ENCODE measurements around the gene LRP11. TPM values are rescaled to one million over a fixed set of nuclear protein-coding genes. Genes with fewer than 3 reads are reported as not detected.
A peak's percentile ranks its signal among the peaks of the same experiment; 100 is the strongest.

The LRP11 gene
- total and polyA plus RNA-seq, 2 of the 13 experiments (the other 11 are each of a cell fraction or from before 2014, with no cell fraction given): 32.4 to 48.9 TPM

DNA sequence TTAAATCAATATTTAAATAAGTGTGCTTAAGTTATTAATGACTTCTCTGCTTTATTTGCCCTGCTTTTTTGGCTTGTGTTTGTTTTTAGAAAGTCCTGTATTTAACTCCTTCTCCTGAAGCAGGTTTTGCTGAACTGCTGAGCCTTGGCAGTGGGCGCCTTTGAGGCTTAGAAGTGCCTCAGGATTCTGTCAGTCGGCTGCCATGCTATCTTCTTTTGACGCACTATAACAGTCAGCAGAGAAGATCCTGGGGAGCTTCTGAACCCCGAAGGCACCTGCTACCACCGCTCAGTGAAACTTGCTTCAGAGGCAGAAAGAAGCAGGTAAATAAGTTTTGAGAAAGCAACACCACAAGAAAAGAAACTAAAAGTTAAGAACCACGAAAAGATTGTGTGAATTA, 92.2 kb downstream of the LRP11 start (continued):
- TF ChIP-seq DZIP1 (CRISPR knock-in tag; IDR thresholded peaks at IDR 0.05): no peak

GRCh38 chr6:149771185-149771584, 93.0 kb downstream of the LRP11 start:
- no peak for FAIRE-seq
- POLR2A ChIA-PET: interaction anchor here (1.3 kb wide), 1 partner anchor 17 kb away, joined by 3 read pairs; no protein-coding TSS in a partner anchor

DNA sequence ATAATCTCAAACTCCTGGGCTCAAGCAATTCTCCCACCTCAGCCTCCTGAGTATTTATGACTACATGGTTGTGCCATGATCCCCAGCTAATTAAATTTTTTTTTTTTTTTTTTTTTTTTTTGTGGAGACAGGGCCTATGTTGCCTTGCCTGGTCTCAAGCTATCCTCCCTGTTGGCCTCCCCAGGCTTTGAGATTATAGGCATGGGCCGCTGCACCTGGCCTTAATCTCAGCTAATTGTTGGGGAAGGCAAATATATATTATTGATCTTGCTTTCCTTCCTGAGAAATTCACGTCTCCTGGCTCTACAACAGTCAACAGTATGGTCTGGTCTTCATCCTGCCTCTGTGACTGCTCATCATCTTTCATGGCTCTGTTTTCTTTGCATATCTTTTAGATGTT, 94.5 kb downstream of the LRP11 start:
- H4K20me1 ChIP-seq (ENCODE audit: insufficient read depth, low read length): no peaks in the 10 kb centered on the region
- no peak overlapping the region for H3K4me3 ChIP-seq (replicated peaks in 1 of 3; ENCODE audit: insufficient read depth in 1 of 3, low read depth in 2 of 3, low read length in 3 of 3)
- intact Hi-C loops (cut with micrococcal nuclease; ENCODE audit: unreplicated experiment): no loop called here
- in situ Hi-C loops (cut with HindIII; ENCODE audit: extremely low pct_ligation_motif_present, low pct_unique_long_range_greater_than_20kb): no loop called here
- DNase-seq (ENCODE audit: low spot score) (no peak), ATAC-seq (no peak; the same call in 2 of the 3 replicates), FAIRE-seq (no peak)
- peaks cover 35% of the 10 kb centered on the region for H3K79me2 ChIP-seq (ENCODE audit: insufficient read depth, low read length)
- ChIA-PET POLR2A (interaction anchor here (0.7 to 3.4 kb wide), 4 partner anchors 16 to 49 kb away, joined by 3 to 18 read pairs (median 4); partner anchors contain the start of gene PCMT1), CTCF (ENCODE audit: low intra/inter-chr PET ratio, low total read pairs) (no interaction called here)
- H3K27me3 ChIP-seq (ENCODE audit: control insufficient read depth in 1 of 2, insufficient read depth in 2 of 2, low read length in 2 of 2): no peaks in the 10 kb centered on the region
- 79% methylated on average over 2 of the region's 2 CpGs for WGBS (ENCODE audit: low lambda C conversion rate)
- H3K4me2 ChIP-seq (ENCODE audit: low read depth, low read length): no peak overlapping the region
- H3K9ac ChIP-seq (ENCODE audit: insufficient read depth, low read depth, low read length): no peak overlapping the region
- H2AFZ ChIP-seq (ENCODE audit: low read length): no peak overlapping the region
- no peaks in the 10 kb centered on the region for H3K4me1 ChIP-seq (ENCODE audit: insufficient read depth, low read length)
- no TSS peak for BruUV-seq (replicated peaks)
- 0 out of 2 replicates have a peak, but pooled peaks cover 5% of the 10 kb centered on the region for H3K9me3 ChIP-seq (ENCODE audit: low read length)
- H3K36me3 ChIP-seq (replicated peaks in 1 of 2; ENCODE audit: control insufficient read depth in 1 of 2, insufficient read depth in 2 of 2, low read length in 2 of 2): peaks cover 14 to 59% of the 10 kb centered on the region in 2 experiments
- H3K27ac ChIP-seq (ENCODE audit: extremely low read length, insufficient read depth, low read length): no peak overlapping the region
- no peak for TF ChIP-seq ZNF530 (CRISPR knock-in tag; IDR thresholded peaks at IDR 0.05; ENCODE audit: low read depth)
- TF ChIP-seq AGO1 (IDR thresholded peaks at IDR 0.05; ENCODE audit: low read depth, low read length, poor library complexity, severe bottlenecking): no peak
- no peak for TF ChIP-seq CBX5 (CRISPR knock-in tag; IDR thresholded peaks at IDR 0.05; ENCODE audit: borderline replicate concordance)
- no peak for TF ChIP-seq ZNF354B (CRISPR knock-in tag; IDR thresholded peaks at IDR 0.05)
- TF ChIP-seq NFRKB (IDR thresholded peaks at IDR 0.05): no peak
- no peak for TF ChIP-seq ZNF44 (CRISPR knock-in tag; IDR thresholded peaks at IDR 0.05)
- no peak for TF ChIP-seq SP1 (IDR thresholded peaks at IDR 0.05)
- no peak for TF ChIP-seq SP1 (CRISPR knock-in tag; IDR thresholded peaks at IDR 0.05)
- TF ChIP-seq SAFB2 (CRISPR knock-in tag; IDR thresholded peaks at IDR 0.05; ENCODE audit: borderline replicate concordance, low read depth): no peak
- no peak for TF ChIP-seq DMTF1 (CRISPR knock-in tag; IDR thresholded peaks at IDR 0.05)

More at GRCh38 chr6:149771185-149771584, 93.0 kb downstream of the LRP11 start:
- CTCF ChIA-PET (ENCODE audit: low intra/inter-chr PET ratio, low total read pairs): no interaction called here
- Histone ChIP-seq H3K4me2 (ENCODE audit: low read depth, low read length) (no peak overlapping the region), H3K9ac (ENCODE audit: insufficient read depth, low read depth, low read length) (no peak overlapping the region), H3K9me3 (ENCODE audit: low read length) (0 out of 2 replicates have a peak, but pooled peaks cover 2% of the 10 kb centered on the region), H3K27me3 (ENCODE audit: control insufficient read depth in 1 of 2, insufficient read depth in 2 of 2, low read length in 2 of 2) (no peaks in the 10 kb centered on the region), H3K4me1 (ENCODE audit: insufficient read depth, low read length) (no peaks in the 10 kb centered on the region), H3K36me3 (replicated peaks in 1 of 2; ENCODE audit: control insufficient read depth in 1 of 2, insufficient read depth in 2 of 2, low read length in 2 of 2) (peaks cover 15 to 63% of the 10 kb centered on the region in 2 experiments), H4K20me1 (ENCODE audit: insufficient read depth, low read length) (no peaks in the 10 kb centered on the region), H2AFZ (ENCODE audit: low read length) (no peak overlapping the region), H3K27ac (ENCODE audit: extremely low read length, insufficient read depth, low read length) (no peak overlapping the region), H3K4me3 (replicated peaks in 1 of 3; ENCODE audit: insufficient read depth in 1 of 3, low read depth in 2 of 3, low read length in 3 of 3) (no peak overlapping the region), H3K79me2 (ENCODE audit: insufficient read depth, low read length) (peaks cover 32% of the 10 kb centered on the region)
- in situ Hi-C loops (cut with HindIII; ENCODE audit: extremely low pct_ligation_motif_present, low pct_unique_long_range_greater_than_20kb): no loop called here
- no peak for TF ChIP-seq HMG20A (CRISPR knock-in tag; IDR thresholded peaks at IDR 0.05; ENCODE audit: borderline replicate concordance)
- TF ChIP-seq MAFK (conservative IDR thresholded peaks at IDR 0.05 in 1 of 2, IDR thresholded peaks at IDR 0.05 in 1 of 2; ENCODE audit: low read length in 2 of 2): peak in 1 of 2 experiments; percentile 51; a peak in 1 of 4 replicates
- DNase-seq (ENCODE audit: low spot score) (no peak), ATAC-seq (no peak)
- BruUV-seq (replicated peaks): no TSS peak
- WGBS (ENCODE audit: low lambda C conversion rate): 98% methylated on average over 3 of the region's 3 CpGs
- intact Hi-C loops (cut with micrococcal nuclease; ENCODE audit: unreplicated experiment): no loop called here
